IMR-90 (cell line): Measurements from ENCODE around the gene RSRC1. TPM values are rescaled to one million over a fixed set of nuclear protein-coding genes. Genes with fewer than 3 reads are reported as not detected.
"Not testable (repeated sequence)": the region's sequence is repeated elsewhere in the genome, so short reads cannot be mapped to it uniquely, and the experiment has no call there.

ENCODE experiments used
- ATAC-seq: fragments of 200-7000 bp; cut with Tn5 transposase; 2 replicates; pipeline ENCODE4 v1.9.1; 2020; ENCODE audit warnings: low read depth, mild to moderate bottlenecking, moderate library complexity
- BruUV-seq: library from RNA; stranded (reverse); fragments of 400-500 nt; replicated peaks from 2 replicates; lab custom pipeline; 2021; lab: Mats Ljungman, UMichigan
- CTCF ChIA-PET: fragments of 300-600 bp; formaldehyde crosslinking; extraction: SDS; loops from one replicate; lab custom pipeline; 2021; ENCODE audit warnings: antibody characterized with exemption; lab: Yijun Ruan, JAX
- POLR2A ChIA-PET: fragments of 300-600 bp; sonication (Branson Sonifier 250); formaldehyde crosslinking; loops from one replicate; lab custom pipeline; 2022; ENCODE audit warnings: antibody characterized with exemption; ENCODE audit not compliant: unreplicated experiment; lab: Charles Lee
- DNase-seq: peaks from one replicate; pipeline ENCODE4 v3.0.0; 2013
- H2AFZ ChIP-seq: replicated peaks from 2 replicates; pipeline ENCODE3; 2013; ENCODE audit warnings: low read length, mild to moderate bottlenecking; ENCODE audit not compliant: poor library complexity
- H2AK5ac ChIP-seq: 2 replicates; pipeline ENCODE4 v1.6.1; 2013; ENCODE audit warnings: low read depth, low read length, inconsistent platforms
- H2AK9ac ChIP-seq: replicated peaks from 2 replicates; pipeline ENCODE3; 2013; ENCODE audit warnings: mild to moderate bottlenecking, low read depth, low read length, moderate library complexity; ENCODE audit not compliant: poor library complexity
- H2BK120ac ChIP-seq: 2 replicates; pipeline ENCODE4 v1.6.1; 2013; ENCODE audit warnings: low read depth, low read length, inconsistent platforms
- H2BK15ac ChIP-seq: 3 replicates; pipeline ENCODE4 v1.6.1; 2013; ENCODE audit warnings: low read depth, low read length, inconsistent platforms
- H2BK20ac ChIP-seq: 2 replicates; pipeline ENCODE4 v1.6.1; 2013; ENCODE audit warnings: low read depth, mild to moderate bottlenecking, inconsistent platforms, low read length, moderate library complexity
- H2BK5ac ChIP-seq: 2 replicates; pipeline ENCODE4 v1.6.1; 2013; ENCODE audit warnings: mild to moderate bottlenecking, low read depth, low read length, inconsistent platforms; ENCODE audit not compliant: poor library complexity, severe bottlenecking
- H3K14ac ChIP-seq: replicated peaks from 2 replicates; pipeline ENCODE4 v1.6.1; 2013; ENCODE audit warnings: low read depth, low read length, inconsistent platforms
- H3K18ac ChIP-seq: 2 replicates; pipeline ENCODE4 v1.6.1; 2013; ENCODE audit warnings: low read depth, low read length, control low read depth
- H3K23ac ChIP-seq: 2 replicates; pipeline ENCODE4 v1.6.1; 2013; ENCODE audit warnings: low read depth, low read length, inconsistent platforms
- H3K27ac ChIP-seq: 2 replicates; pipeline ENCODE4 v1.5.1; 2013; ENCODE audit warnings: mild to moderate bottlenecking, control low read depth, low read length; ENCODE audit not compliant: insufficient read depth
- H3K27me3 ChIP-seq: 2 replicates; pipeline ENCODE4 v1.6.1; 2013; ENCODE audit warnings: low read length; ENCODE audit not compliant: control insufficient read depth, insufficient read depth
- H3K36me3 ChIP-seq: 2 replicates; pipeline ENCODE4 v1.6.1; 2013; ENCODE audit warnings: low read length, mixed read lengths; ENCODE audit not compliant: control insufficient read depth, insufficient read depth
- H3K4ac ChIP-seq: 2 replicates; pipeline ENCODE4 v1.6.1; 2013; ENCODE audit warnings: low read depth, low read length, inconsistent platforms
- H3K4me1 ChIP-seq: 2 replicates; pipeline ENCODE4 v1.6.1; 2013; ENCODE audit warnings: low read length, mixed read lengths; ENCODE audit not compliant: control insufficient read depth, insufficient read depth
- H3K4me2 ChIP-seq: 2 replicates; pipeline ENCODE4 v1.6.1; 2013; ENCODE audit warnings: low read depth, mild to moderate bottlenecking, control low read depth, low read length, moderate library complexity
- H3K4me3 ChIP-seq: 2 replicates; pipeline ENCODE4 v1.5.1; 2013; ENCODE audit warnings: low read depth, mild to moderate bottlenecking, control low read depth, low read length, moderate library complexity; ENCODE audit not compliant: insufficient read depth
- H3K56ac ChIP-seq: 2 replicates; pipeline ENCODE4 v1.6.1; 2013; ENCODE audit warnings: low read length, inconsistent platforms; ENCODE audit not compliant: insufficient read depth; ENCODE audit errors: extremely low read depth
- H3K79me1 ChIP-seq, 2 experiments: 2 replicates each; pipeline ENCODE4 v1.6.1; 2013; ENCODE audit warnings: low read length in 2 of 2, inconsistent platforms in 1 of 2, low read depth in 1 of 2
- H3K9ac ChIP-seq: 2 replicates; pipeline ENCODE4 v1.6.1; 2013; ENCODE audit warnings: low read depth, low read length, control low read depth
- H3K9me1 ChIP-seq: 2 replicates; pipeline ENCODE4 v1.6.1; 2013; ENCODE audit warnings: low read length, inconsistent platforms; ENCODE audit not compliant: insufficient read depth
- H3K9me3 ChIP-seq: 2 replicates; pipeline ENCODE4 v1.6.1; 2013; ENCODE audit warnings: low read length; ENCODE audit not compliant: control insufficient read depth, insufficient read depth
- H4K20me1 ChIP-seq: 2 replicates; pipeline ENCODE4 v1.6.1; 2013; ENCODE audit warnings: low read length, inconsistent platforms; ENCODE audit not compliant: insufficient read depth
- H4K5ac ChIP-seq: 2 replicates; pipeline ENCODE4 v1.6.1; 2013; ENCODE audit warnings: mild to moderate bottlenecking, low read depth, low read length, control low read depth
- H4K8ac ChIP-seq, 2 experiments: 2 replicates each; pipeline ENCODE4 v1.6.1; 2013; ENCODE audit warnings: low read depth in 2 of 2, low read length in 2 of 2, control low read depth in 1 of 2, inconsistent platforms in 1 of 2
- H4K91ac ChIP-seq: 2 replicates; pipeline ENCODE4 v1.6.1; 2013; ENCODE audit warnings: low read depth, low read length, inconsistent platforms; ENCODE audit not compliant: insufficient read depth
- FOS ChIP-seq: fragments of 150-350 bp; IDR thresholded peaks from 2 replicates; pipeline ENCODE4 v1.6.1; 2016; ENCODE audit warnings: low read depth, low read length
- MAFK ChIP-seq: IDR thresholded peaks from 2 replicates; pipeline ENCODE4 v1.6.1; 2012; ENCODE audit warnings: low read depth, low read length, improper control_type of control experiment
- MAZ ChIP-seq: IDR thresholded peaks from 2 replicates; pipeline ENCODE4 v1.6.1; 2012; ENCODE audit warnings: low read depth, mild to moderate bottlenecking, low read length, improper control_type of control experiment, moderate library complexity, borderline replicate concordance
- NFE2L2 ChIP-seq: fragments of 150-350 bp; IDR thresholded peaks from 2 replicates; pipeline ENCODE4 v1.6.1; 2016; ENCODE audit warnings: low read depth, mild to moderate bottlenecking, low read length
- RCOR1 ChIP-seq: IDR thresholded peaks from 2 replicates; pipeline ENCODE4 v1.6.1; 2012; ENCODE audit warnings: mild to moderate bottlenecking, low read length, improper control_type of control experiment; ENCODE audit not compliant: insufficient replicate concordance
- RFX5 ChIP-seq: IDR thresholded peaks from 2 replicates; pipeline ENCODE4 v1.8.0; 2012; ENCODE audit warnings: low read depth, mild to moderate bottlenecking, low read length, moderate library complexity
- WGBS, 2 experiments: methylation state at CpG; one replicate each; pipeline versions ENCODE4 v1.1.5 to v1.1.7; 2013; ENCODE audit warnings: missing lambda C conversion rate in 2 of 2; ENCODE audit not compliant: insufficient read length in 1 of 2; ENCODE audit errors: extremely low coverage in 2 of 2; 5-methylcytosine and 5-hydroxymethylcytosine counted together
- dilution Hi-C: fragments of 300-500 bp; cut with HindIII; formaldehyde crosslinking; loops from one replicate; pipeline ENCODE4 v1.14.3; 2018; ENCODE audit warnings: low sequenced_read_pairs; ENCODE audit not compliant: unreplicated experiment
- in situ Hi-C: fragments of 300-500 bp; cut with MboI; formaldehyde crosslinking; loops from 3 replicates; pipeline ENCODE4 v1.14.3; 2019; ENCODE audit warnings: low sequenced_read_pairs, inconsistent platforms, mixed read lengths
- intact Hi-C: fragments of 100-400 bp; cut with micrococcal nuclease; formaldehyde crosslinking; loops from 2 replicates; pipeline ENCODE4 v1.10.0; 2022
- polyA plus RNA-seq, 3 experiments: library from polyadenylated mRNA; depleted of rRNA; stranded (reverse); fragments of >200 nt; gene quantifications; 2 replicates each; pipeline ENCODE4 v1.2.3, GENCODE V29; 2012; ENCODE audit warnings: low replicate concordance in 1 of 3
- total RNA-seq: library from RNA; depleted of rRNA; stranded (reverse); fragments of >200 nt; gene quantifications from 2 replicates; pipeline ENCODE4 v1.2.3, GENCODE V29; 2012

The RSRC1 gene
- total and polyA plus RNA-seq, 2 of the 4 experiments (the other 2 are of a cell fraction): 3.8 to 41.8 TPM

DNA sequence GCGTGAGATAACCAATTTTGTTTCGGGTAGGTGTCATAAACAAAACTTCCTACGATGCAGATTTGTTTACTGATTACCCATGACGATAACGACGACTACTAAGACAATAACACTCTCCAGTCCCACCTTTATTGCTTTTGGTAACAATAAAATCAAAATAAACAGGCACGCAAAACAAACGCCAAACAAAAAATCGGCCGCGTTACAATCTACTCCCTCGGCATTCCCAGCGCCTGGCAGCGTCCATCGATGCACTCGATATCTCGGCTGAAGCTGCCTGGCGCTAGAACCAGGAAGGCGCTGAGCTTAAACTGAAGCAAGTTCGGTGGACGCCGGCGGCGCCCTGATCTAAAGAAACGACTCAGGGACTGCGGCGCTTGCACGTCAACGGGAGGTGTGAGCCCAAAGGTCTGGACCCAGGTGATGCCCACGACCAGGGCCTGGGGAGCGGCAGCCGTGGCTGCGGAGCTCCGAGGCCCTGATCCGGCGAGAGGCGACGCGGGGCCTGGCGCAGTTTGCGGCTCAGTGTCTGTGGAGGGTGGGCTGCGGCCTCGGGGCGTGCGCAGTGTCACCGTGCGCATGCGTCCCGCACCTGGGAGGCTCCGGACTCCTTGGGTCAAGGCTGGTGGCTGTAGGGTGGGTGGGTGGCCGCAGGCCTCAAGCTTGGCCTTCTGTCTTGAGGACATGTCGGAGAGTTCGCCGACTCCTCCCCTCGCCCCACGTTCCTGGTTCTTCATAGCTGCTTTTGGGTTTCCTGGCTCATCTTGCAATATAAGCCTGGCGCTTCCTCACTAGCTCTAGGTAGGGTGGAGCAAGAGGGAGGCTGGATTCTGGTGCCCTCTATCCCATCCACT is at the start of gene RSRC1 (continued):
- TF ChIP-seq RCOR1: no peak
- no peak for TF ChIP-seq NFE2L2
- no peak for TF ChIP-seq FOS
- TF ChIP-seq MAFK: peak; percentile 36; the same call in 1 of the 2 replicates
- TF ChIP-seq MAZ: peak; percentile 20; the same call in 1 of the 2 replicates
- TF ChIP-seq RFX5: no peak

DNA sequence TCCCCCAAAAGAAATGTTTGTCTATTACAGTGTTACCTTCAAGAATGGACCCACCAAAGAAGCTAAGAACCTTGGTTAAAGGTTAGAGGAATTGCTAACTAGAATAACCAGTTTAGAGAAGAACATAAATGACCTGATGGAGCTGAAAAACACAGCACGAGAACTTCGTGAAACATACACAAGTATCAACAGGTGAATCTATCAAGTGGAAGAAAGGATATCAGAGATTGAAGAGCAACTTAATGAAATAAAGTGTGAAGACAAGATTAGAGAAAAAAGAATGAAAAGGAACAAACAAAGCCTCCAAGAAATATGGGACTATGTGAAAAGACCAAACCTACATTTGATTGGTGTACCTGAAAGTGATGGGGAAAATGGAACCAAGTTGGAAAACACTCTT is 44.3 kb upstream of the RSRC1 start:
- H2AK5ac ChIP-seq, H3K79me1 ChIP-seq, H4K8ac ChIP-seq, H4K5ac ChIP-seq, intact Hi-C loops, ATAC-seq, H3K9ac ChIP-seq, H3K9me3 ChIP-seq, H3K18ac ChIP-seq, H3K9me1 ChIP-seq, H3K23ac ChIP-seq, dilution Hi-C loops, H2BK15ac ChIP-seq, H3K4me3 ChIP-seq, H3K36me3 ChIP-seq, BruUV-seq, DNase-seq, H2AK9ac ChIP-seq, H3K4me2 ChIP-seq, H2AFZ ChIP-seq, H3K4ac ChIP-seq, H2BK20ac ChIP-seq, H3K56ac ChIP-seq, H4K20me1 ChIP-seq, H3K4me1 ChIP-seq, H2BK5ac ChIP-seq, H3K14ac ChIP-seq, CTCF ChIA-PET, in situ Hi-C loops, H3K27me3 ChIP-seq, H4K91ac ChIP-seq, H2BK120ac ChIP-seq, POLR2A ChIA-PET, H3K27ac ChIP-seq: not testable (repeated sequence)
- no CpG with 5 or more reads among the region's 2 CpGs for WGBS, 2 experiments
